Naive thymus-derived CD8-positive, alpha-beta T cell (primary cell): ENCODE results near the gene CUL2. TPM values are rescaled to one million over a fixed set of nuclear protein-coding genes. Genes with fewer than 3 reads are reported as not detected.
"Not testable (repeated sequence)": the region's sequence is repeated elsewhere in the genome, so short reads cannot be mapped to it uniquely, and the experiment has no call there.

Source experiments
- ATAC-seq, 2 donors: fragments of 150-1000 bp; cut with Tn5 transposase in 1 of 2; sonication (Bioruptor Pico), chemical (Tn5 transposase) in 1 of 2; 1 replicate in 1 of 2; 2 replicates in 1 of 2; pipeline ENCODE4 v1.10.0; 2021; ENCODE audit warnings: mild to moderate bottlenecking in 2 of 2, moderate library complexity in 2 of 2
- POLR2A ChIA-PET: fragments of 350-600 bp; sonication (Branson Sonifier 250); formaldehyde crosslinking; loops from one replicate; lab custom pipeline; 2021; ENCODE audit warnings: antibody characterized with exemption; lab: Charles Lee
- DNase-seq, 10 donors: peaks; one replicate each; pipeline versions ENCODE4 v3.0.0 to v3.0.0-alpha.2; 2020 to 2022
- H3K27ac Mint-ChIP-seq, 10 donors: one replicate each; pipeline ENCODE4 v1.8.0; 2020 to 2022; ENCODE audit warnings: mild to moderate bottlenecking in 10 of 10, mixed read lengths in 10 of 10, moderate library complexity in 4 of 10, inconsistent platforms in 1 of 10
- H3K27me3 Mint-ChIP-seq, 5 donors: one replicate each; pipeline ENCODE4 v1.8.0; 2021 to 2022; ENCODE audit warnings: mixed read lengths in 5 of 5
- H3K36me3 Mint-ChIP-seq, 3 donors: one replicate each; pipeline ENCODE4 v1.8.0; 2020 to 2022; ENCODE audit warnings: mixed read lengths in 3 of 3, mild to moderate bottlenecking in 2 of 3, inconsistent platforms in 1 of 3
- H3K4me1 Mint-ChIP-seq, 4 donors: one replicate each; pipeline ENCODE4 v1.8.0; 2021 to 2022; ENCODE audit warnings: mixed read lengths in 4 of 4
- H3K4me3 Mint-ChIP-seq, 10 donors: one replicate each; pipeline ENCODE4 v1.8.0; 2020 to 2022; ENCODE audit warnings: mild to moderate bottlenecking in 10 of 10, mixed read lengths in 10 of 10, moderate library complexity in 6 of 10, inconsistent platforms in 1 of 10
- H3K9me3 Mint-ChIP-seq, 9 donors: one replicate each; pipeline ENCODE4 v1.8.0; 2020 to 2022; ENCODE audit warnings: mixed read lengths in 9 of 9, mild to moderate bottlenecking in 3 of 9, inconsistent platforms in 1 of 9, moderate library complexity in 1 of 9
- polyA plus RNA-seq, 3 donors: library from polyadenylated mRNA; unstranded; fragments of 300-500 nt; fragmentation: Illumina TruSeq; gene quantifications; one replicate each; pipeline ENCODE4 v1.2.3, GENCODE V29; 2021
- total RNA-seq, 8 experiments: library from RNA in 2 of 8; stranded (reverse) in 2 of 8; gene quantifications; one replicate each; pipeline ENCODE4 v1.2.3 and lab custom pipeline; 2021 to 2026

CUL2 gene
- total and polyA plus RNA-seq, 5 experiments from 2014 or later, result 21.9 to 37.6 (median 25.8) TPM

DNA sequence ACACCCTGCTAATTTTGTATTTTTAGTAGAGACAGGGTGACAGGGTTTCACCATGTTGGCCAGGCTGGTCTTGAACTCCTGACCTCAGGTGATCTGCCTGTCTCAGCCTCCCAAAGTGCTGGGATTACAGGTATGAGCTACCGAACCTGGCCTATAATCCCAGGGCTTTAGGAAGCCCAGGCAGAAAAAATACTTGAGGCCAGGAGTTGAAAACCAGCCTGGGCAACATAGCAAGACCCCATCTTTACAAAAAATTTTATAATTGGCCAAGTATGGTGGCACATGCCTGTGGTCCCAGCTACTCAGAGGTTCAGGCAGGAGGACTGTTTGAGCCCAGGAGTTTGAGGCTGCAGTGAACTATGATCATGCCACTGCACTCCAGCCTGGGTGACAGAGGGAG lies 99.0 kb downstream of the CUL2 start:
- POLR2A ChIA-PET, H3K27me3 Mint-ChIP-seq, H3K4me3 Mint-ChIP-seq, DNase-seq, H3K27ac Mint-ChIP-seq, ATAC-seq, H3K36me3 Mint-ChIP-seq, H3K9me3 Mint-ChIP-seq: not testable (repeated sequence)
- peaks cover 0 to 11% (median 9%) of the 10 kb centered on the region in 4 donors for H3K4me1 Mint-ChIP-seq

GRCh38 chr10:34988397-34989067 lies 101.6 kb downstream of the CUL2 start:
- no peak for DNase-seq
- peaks cover 0 to 3% (median 0%) of the 10 kb centered on the region in 5 donors for H3K27me3 Mint-ChIP-seq
- H3K4me3 Mint-ChIP-seq, result no peak overlapping the region
- ATAC-seq, result no peak
- H3K9me3 Mint-ChIP-seq, result peaks cover 0 to 26% (median 16%) of the 10 kb centered on the region in 9 donors
- H3K4me1 Mint-ChIP-seq, result no peaks in the 10 kb centered on the region
- H3K36me3 Mint-ChIP-seq, result peaks cover 0 to 22% (median 4%) of the 10 kb centered on the region in 3 donors
- H3K27ac Mint-ChIP-seq, result no peak overlapping the region
- POLR2A ChIA-PET, result interaction anchor here (0.6 kb wide), 1 partner anchor 8 kb away, joined by 3 read pairs; no protein-coding TSS in a partner anchor

- Mint-ChIP-seq H3K4me1 (no peaks in the 10 kb centered on the region), H3K4me3 (no peak overlapping the region), H3K27ac (peak overlapping the region in 1 of 10 donors; percentile 9), H3K27me3 (peaks cover 0 to 3% (median 0%) of the 10 kb centered on the region in 5 donors), H3K9me3 (peaks cover 0 to 37% (median 19%) of the 10 kb centered on the region in 9 donors), H3K36me3 (peaks cover 0 to 22% (median 4%) of the 10 kb centered on the region in 3 donors)
- DNase-seq (no peak), ATAC-seq (no peak)
- POLR2A ChIA-PET, result no interaction called here
Observed at GRCh38 chr10:34985823-34986222, 104.3 kb downstream of the CUL2 start.

DNA sequence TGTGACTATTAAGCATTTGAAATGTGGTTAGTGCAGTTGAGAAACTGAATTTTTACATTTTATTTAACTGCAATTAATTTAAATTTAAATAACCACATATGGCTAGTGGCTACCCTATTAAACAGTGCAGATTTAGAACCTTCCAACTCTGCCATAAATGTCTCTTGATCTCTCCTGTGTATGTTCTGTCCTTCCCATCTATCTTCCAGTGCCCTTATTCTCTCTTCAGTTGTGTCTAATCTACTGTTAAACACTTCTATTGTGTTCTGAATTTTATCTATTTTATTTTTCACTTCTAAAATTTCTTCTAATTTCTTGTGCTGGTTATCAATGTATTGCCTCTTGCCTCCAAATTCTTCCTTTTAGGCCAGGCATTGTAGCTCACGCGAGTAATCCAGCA lies 105.0 kb downstream of the CUL2 start:
- peaks cover 0 to 3% (median 0%) of the 10 kb centered on the region in 5 donors for H3K27me3 Mint-ChIP-seq
- no peaks in the 10 kb centered on the region for H3K4me1 Mint-ChIP-seq
- ATAC-seq (no peak), DNase-seq (no peak)
- POLR2A ChIA-PET, result no interaction called here
- H3K36me3 Mint-ChIP-seq, result peaks cover 0 to 22% (median 4%) of the 10 kb centered on the region in 3 donors
- peaks cover 0 to 37% (median 19%) of the 10 kb centered on the region in 9 donors for H3K9me3 Mint-ChIP-seq
- H3K27ac Mint-ChIP-seq, result no peak overlapping the region
- no peak overlapping the region for H3K4me3 Mint-ChIP-seq

DNA sequence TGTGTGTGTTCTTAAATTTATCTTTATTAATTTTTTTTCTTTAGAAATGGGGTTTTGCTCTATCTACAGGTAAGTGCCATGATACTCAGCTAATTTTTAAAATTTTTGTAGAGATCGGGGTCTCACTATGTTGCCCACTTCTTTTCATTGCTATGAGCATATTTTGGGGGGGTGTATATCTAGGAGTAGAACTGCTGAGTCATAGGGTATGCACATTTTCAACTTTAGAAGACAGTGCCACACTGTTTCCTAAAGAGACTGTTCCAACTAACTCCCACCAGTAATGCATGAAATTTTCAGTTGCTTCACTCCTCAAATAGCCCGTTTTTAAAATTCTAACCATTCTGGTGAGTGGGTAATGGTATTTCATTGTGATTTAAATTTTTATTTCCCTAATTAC lies 108.3 kb downstream of the CUL2 start:
- peaks cover 0 to 5% (median 2%) of the 10 kb centered on the region in 5 donors for H3K27me3 Mint-ChIP-seq
- no peaks in the 10 kb centered on the region for H3K4me1 Mint-ChIP-seq
- H3K9me3 Mint-ChIP-seq, result peaks cover 0 to 47% (median 19%) of the 10 kb centered on the region in 9 donors
- ATAC-seq (no peak), DNase-seq (no peak)
- POLR2A ChIA-PET, result no interaction called here
- no peak overlapping the region for H3K4me3 Mint-ChIP-seq
- H3K36me3 Mint-ChIP-seq, result peaks cover 0 to 22% (median 4%) of the 10 kb centered on the region in 3 donors
- H3K27ac Mint-ChIP-seq, result no peak overlapping the region

GRCh38 chr10:34979938-34980337 lies 110.2 kb downstream of the CUL2 start:
- Mint-ChIP-seq H3K27ac (no peak overlapping the region), H3K4me3 (no peak overlapping the region), H3K9me3 (peaks cover 0 to 44% (median 13%) of the 10 kb centered on the region in 9 donors), H3K27me3 (peaks cover 0 to 5% (median 2%) of the 10 kb centered on the region in 5 donors), H3K4me1 (peaks cover 0 to 4% (median 0%) of the 10 kb centered on the region in 4 donors), H3K36me3 (peaks cover 0 to 8% (median 0%) of the 10 kb centered on the region in 3 donors)
- POLR2A ChIA-PET, result no interaction called here
- no peak for DNase-seq
- no peak for ATAC-seq

DNA sequence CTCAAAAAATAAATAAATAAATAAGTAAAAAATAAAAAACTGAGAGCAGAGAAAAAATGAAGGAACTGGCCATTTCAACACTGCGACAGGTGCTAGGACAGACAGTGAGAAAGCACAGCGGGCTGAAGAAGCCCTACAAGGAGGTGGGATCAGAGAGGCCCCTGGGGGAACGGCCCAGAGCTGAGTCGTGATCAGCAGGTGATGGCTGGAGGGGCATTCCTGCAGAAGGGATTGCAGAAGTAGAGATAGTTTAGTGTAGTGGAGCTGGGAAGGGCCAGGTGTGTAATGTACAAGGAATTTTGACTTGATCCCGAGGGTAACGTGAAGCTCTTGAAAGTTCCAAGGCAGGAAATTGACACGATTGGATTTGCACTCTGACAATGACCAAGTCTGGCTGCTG lies 112.1 kb downstream of the CUL2 start:
- Mint-ChIP-seq H3K27ac (no peak overlapping the region), H3K4me1 (peaks cover 0 to 4% (median 0%) of the 10 kb centered on the region in 4 donors), H3K9me3 (peaks cover 0 to 45% (median 14%) of the 10 kb centered on the region in 9 donors), H3K27me3 (peaks cover 0 to 6% (median 2%) of the 10 kb centered on the region in 5 donors), H3K36me3 (no peaks in the 10 kb centered on the region), H3K4me3 (no peak overlapping the region)
- DNase-seq, result no peak
- POLR2A ChIA-PET, result no interaction called here
- no peak for ATAC-seq

- H3K4me1 Mint-ChIP-seq, result not testable (repeated sequence)
Observed at GRCh38 chr10:34976380-34976910, 113.7 kb downstream of the CUL2 start.

DNA sequence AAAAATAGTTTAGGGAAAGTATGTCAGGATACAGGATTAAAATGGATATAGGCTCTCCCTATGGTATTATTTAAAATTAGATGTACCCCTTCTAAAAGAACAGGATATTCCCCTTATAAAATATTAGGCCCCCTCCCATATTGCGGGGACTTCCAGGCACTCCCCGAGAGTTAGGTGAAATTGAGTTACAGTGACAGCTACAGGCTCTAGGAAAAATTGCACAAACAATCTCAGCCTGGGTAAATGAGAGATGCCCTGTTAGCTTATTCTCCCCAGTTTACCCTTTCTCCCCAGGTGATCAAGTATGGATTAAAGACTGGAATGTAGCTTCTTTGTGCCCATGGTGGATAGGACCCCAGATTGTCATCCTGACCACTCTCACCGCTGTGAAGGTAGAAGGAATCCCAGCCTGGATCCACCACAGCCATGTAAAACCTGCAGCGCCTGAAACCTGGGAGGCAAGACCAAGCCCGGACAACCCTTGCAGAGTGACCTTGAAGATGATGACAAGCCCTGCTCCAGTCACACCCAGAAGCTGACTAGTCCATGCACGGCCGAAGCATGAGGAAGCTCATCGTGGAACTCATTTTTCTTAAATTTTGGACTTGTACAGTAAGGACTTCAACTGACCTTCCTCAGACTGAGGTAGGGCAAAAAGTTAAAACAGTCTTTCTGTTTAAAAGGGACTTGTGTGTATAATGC lies 115.6 kb downstream of the CUL2 start:
- H3K27ac Mint-ChIP-seq, H3K4me1 Mint-ChIP-seq, H3K4me3 Mint-ChIP-seq, ATAC-seq, DNase-seq, POLR2A ChIA-PET, H3K36me3 Mint-ChIP-seq: not testable (repeated sequence)
- H3K9me3 Mint-ChIP-seq, result peaks cover 0 to 34% (median 14%) of the 10 kb centered on the region in 9 donors
- H3K27me3 Mint-ChIP-seq, result peaks cover 2 to 10% (median 5%) of the 10 kb centered on the region in 5 donors

More at GRCh38 chr10:34976380-34976910, 113.7 kb downstream of the CUL2 start:
- POLR2A ChIA-PET, H3K36me3 Mint-ChIP-seq, H3K27ac Mint-ChIP-seq, DNase-seq, H3K4me3 Mint-ChIP-seq, H3K27me3 Mint-ChIP-seq, ATAC-seq: not testable (repeated sequence)
- H3K9me3 Mint-ChIP-seq, result peaks cover 0 to 39% (median 14%) of the 10 kb centered on the region in 9 donors

DNA sequence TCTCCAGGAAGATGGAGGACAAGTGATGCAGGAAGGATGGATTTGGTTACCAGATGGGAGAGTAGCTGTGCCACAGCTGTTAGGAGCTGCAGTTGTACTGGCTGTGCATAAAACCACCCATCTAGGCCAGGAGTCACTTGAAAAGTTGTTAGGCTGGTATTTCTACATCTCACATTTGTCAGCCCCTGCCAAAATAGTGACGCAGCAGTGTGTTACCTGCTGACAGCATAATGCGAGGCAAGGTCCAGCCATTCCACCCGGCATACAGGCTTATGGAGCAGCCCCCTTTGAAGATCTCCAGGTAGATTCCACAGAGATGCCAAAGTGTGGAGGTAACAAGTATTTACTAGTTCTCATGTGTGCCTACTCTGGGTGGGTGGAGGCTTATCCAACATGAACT lies 116.4 kb downstream of the CUL2 start:
- H3K27ac Mint-ChIP-seq, POLR2A ChIA-PET, H3K36me3 Mint-ChIP-seq, H3K4me1 Mint-ChIP-seq, ATAC-seq, H3K4me3 Mint-ChIP-seq, DNase-seq: not testable (repeated sequence)
- peaks cover 2 to 18% (median 6%) of the 10 kb centered on the region in 5 donors for H3K27me3 Mint-ChIP-seq
- peaks cover 0 to 33% (median 14%) of the 10 kb centered on the region in 9 donors for H3K9me3 Mint-ChIP-seq

DNA sequence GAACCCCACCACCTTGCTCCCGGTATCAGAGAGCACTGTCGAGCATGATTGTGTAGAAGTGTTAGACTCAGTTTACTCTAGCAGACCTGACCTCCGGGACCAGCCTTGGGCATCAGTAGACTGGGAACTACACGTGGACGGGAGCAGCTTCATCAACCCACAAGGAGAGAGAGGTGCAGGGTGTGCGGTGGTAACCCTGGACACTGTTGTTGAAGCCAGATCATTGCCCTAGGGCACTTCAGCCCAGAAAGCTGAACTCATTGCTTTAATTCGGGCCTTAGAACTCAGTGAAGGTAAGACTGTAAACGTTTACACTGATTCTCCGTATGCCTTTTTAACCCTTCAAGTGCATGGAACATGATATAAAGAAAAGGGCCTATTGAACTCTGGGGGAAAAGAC lies 117.0 kb downstream of the CUL2 start:
- H3K4me1 Mint-ChIP-seq, H3K4me3 Mint-ChIP-seq, ATAC-seq, H3K36me3 Mint-ChIP-seq, H3K27ac Mint-ChIP-seq, POLR2A ChIA-PET, DNase-seq: not testable (repeated sequence)
- Mint-ChIP-seq H3K27me3 (peaks cover 0 to 19% (median 3%) of the 10 kb centered on the region in 5 donors), H3K9me3 (peaks cover 0 to 30% (median 14%) of the 10 kb centered on the region in 9 donors)

DNA sequence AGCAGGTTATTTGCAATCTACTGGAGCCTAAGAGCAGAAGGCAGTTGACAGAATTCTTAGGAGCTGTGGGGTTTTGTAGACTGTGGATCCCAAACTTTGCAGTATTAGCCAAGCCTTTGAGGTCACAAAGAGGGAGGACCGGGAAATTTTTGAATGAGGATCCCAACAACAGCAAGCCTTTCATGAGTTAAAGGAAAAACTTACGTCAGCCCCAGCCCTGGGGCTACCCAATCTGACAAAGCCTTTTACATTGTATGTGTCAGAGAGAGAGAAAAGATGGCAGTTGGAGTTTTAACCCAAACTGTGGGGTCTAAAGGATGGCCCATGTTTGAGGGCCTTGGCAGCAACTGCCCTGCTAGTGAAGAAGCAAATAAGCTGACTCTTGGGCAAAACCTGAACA lies 117.5 kb downstream of the CUL2 start:
- ATAC-seq, H3K4me1 Mint-ChIP-seq, H3K27ac Mint-ChIP-seq, DNase-seq, POLR2A ChIA-PET, H3K4me3 Mint-ChIP-seq, H3K36me3 Mint-ChIP-seq: not testable (repeated sequence)
- H3K9me3 Mint-ChIP-seq, result peaks cover 0 to 30% (median 14%) of the 10 kb centered on the region in 9 donors
- H3K27me3 Mint-ChIP-seq, result peaks cover 0 to 19% (median 2%) of the 10 kb centered on the region in 5 donors
